H9 (cell line): ENCODE data around the gene TUG1. TPM values are rescaled to one million over a fixed set of nuclear protein-coding genes. Genes with fewer than 3 reads are reported as not detected.

Experiments
- DNase-seq: peaks from one replicate; pipeline ENCODE4 v3.0.0-alpha.2; 2017
- H2AFZ ChIP-seq: one replicate; pipeline ENCODE4 v1.6.1; 2013; ENCODE audit warnings: mild to moderate bottlenecking, low read length, control low read depth, moderate library complexity
- H2AK5ac ChIP-seq: 2 replicates; pipeline ENCODE4 v1.6.1; 2013; ENCODE audit warnings: low read length, control low read depth, mixed read lengths; ENCODE audit not compliant: insufficient read length
- H2BK120ac ChIP-seq: one replicate; pipeline ENCODE4 v1.6.1; 2013; ENCODE audit warnings: low read depth, mild to moderate bottlenecking, low read length, control low read depth, inconsistent platforms; ENCODE audit not compliant: poor library complexity, severe bottlenecking
- H2BK12ac ChIP-seq: 2 replicates; pipeline ENCODE4 v1.6.1; 2013; ENCODE audit warnings: low read length, control low read depth, mixed read lengths, low read depth; ENCODE audit not compliant: insufficient read length
- H2BK15ac ChIP-seq: 2 replicates; pipeline ENCODE4 v1.6.1; 2013; ENCODE audit warnings: low read depth, low read length, control low read depth
- H2BK20ac ChIP-seq: one replicate; pipeline ENCODE4 v1.6.1; 2013; ENCODE audit warnings: low read depth, mild to moderate bottlenecking, low read length, control low read depth, inconsistent platforms; ENCODE audit not compliant: poor library complexity, severe bottlenecking
- H2BK5ac ChIP-seq: 2 replicates; pipeline ENCODE4 v1.6.1; 2013; ENCODE audit warnings: low read length, control low read depth, mixed read lengths; ENCODE audit not compliant: insufficient read length
- H3K14ac ChIP-seq: 2 replicates; pipeline ENCODE4 v1.6.1; 2013; ENCODE audit warnings: low read length, control low read depth; ENCODE audit not compliant: insufficient read depth
- H3K18ac ChIP-seq: 2 replicates; pipeline ENCODE4 v1.6.1; 2013; ENCODE audit warnings: low read depth, mild to moderate bottlenecking, mixed read lengths, low read length, control low read depth; ENCODE audit not compliant: insufficient read length
- H3K23ac ChIP-seq: 2 replicates; pipeline ENCODE4 v1.6.1; 2013; ENCODE audit warnings: low read length, control low read depth, mixed read lengths, low read depth; ENCODE audit not compliant: insufficient read length
- H3K23me2 ChIP-seq: 2 replicates; pipeline ENCODE4 v1.6.1; 2013; ENCODE audit warnings: low read depth, mild to moderate bottlenecking, mixed read lengths, low read length, control low read depth; ENCODE audit not compliant: insufficient read length, poor library complexity, severe bottlenecking
- H3K27ac ChIP-seq: 2 replicates; pipeline ENCODE4 v1.5.1; 2013; ENCODE audit warnings: low read length, control low read depth, mixed read lengths, low read depth; ENCODE audit not compliant: insufficient read length
- H3K27me3 ChIP-seq: 2 replicates; pipeline ENCODE4 v1.6.1; 2013; ENCODE audit warnings: low read length, control low read depth, inconsistent platforms; ENCODE audit not compliant: insufficient read depth
- H3K4ac ChIP-seq: 2 replicates; pipeline ENCODE4 v1.6.1; 2013; ENCODE audit warnings: low read depth, mild to moderate bottlenecking, control low read depth, inconsistent platforms, low read length, moderate library complexity
- H3K4me1 ChIP-seq: 2 replicates; pipeline ENCODE4 v1.6.1; 2013; ENCODE audit warnings: low read length, control low read depth, inconsistent platforms; ENCODE audit not compliant: insufficient read depth
- H3K4me2 ChIP-seq: 2 replicates; pipeline ENCODE4 v1.6.1; 2013; ENCODE audit warnings: low read length, control low read depth, mixed read lengths; ENCODE audit not compliant: insufficient read length, insufficient read depth
- H3K56ac ChIP-seq: 2 replicates; pipeline ENCODE4 v1.6.1; 2013; ENCODE audit warnings: low read depth, mild to moderate bottlenecking, mixed read lengths, low read length, control low read depth; ENCODE audit not compliant: insufficient read length
- H3K79me1 ChIP-seq: 2 replicates; pipeline ENCODE4 v1.6.1; 2013; ENCODE audit warnings: low read depth, mild to moderate bottlenecking, moderate library complexity, low read length, control low read depth, inconsistent platforms; ENCODE audit not compliant: insufficient read depth, poor library complexity, severe bottlenecking
- H3K79me2 ChIP-seq: 2 replicates; pipeline ENCODE4 v1.6.1; 2013; ENCODE audit warnings: low read length, control low read depth, inconsistent platforms; ENCODE audit not compliant: insufficient read depth
- H3K9ac ChIP-seq: 2 replicates; pipeline ENCODE4 v1.6.1; 2013; ENCODE audit warnings: low read length, control low read depth, mixed read lengths; ENCODE audit not compliant: insufficient read length; ENCODE audit errors: extremely low read depth
- H3K9me3 ChIP-seq: one replicate; pipeline ENCODE4 v1.6.1; 2013; ENCODE audit warnings: low read depth, low read length, inconsistent platforms; ENCODE audit not compliant: control insufficient read depth
- H3T11ph ChIP-seq: one replicate; pipeline ENCODE4 v1.6.1; 2013; ENCODE audit warnings: mild to moderate bottlenecking, low read length, control low read depth, inconsistent platforms
- H4K20me1 ChIP-seq: one replicate; pipeline ENCODE4 v1.6.1; 2013; ENCODE audit not compliant: control insufficient read depth, insufficient read length, insufficient read depth
- H4K5ac ChIP-seq: 2 replicates; pipeline ENCODE4 v1.6.1; 2013; ENCODE audit warnings: low read depth, mild to moderate bottlenecking, mixed read lengths, low read length, control low read depth; ENCODE audit not compliant: insufficient read length
- H4K8ac ChIP-seq: replicated peaks from 2 replicates; pipeline ENCODE4 v1.6.1; 2013; ENCODE audit warnings: low read length, control low read depth, mixed read lengths, low read depth; ENCODE audit not compliant: insufficient read length
- H4K91ac ChIP-seq: 2 replicates; pipeline ENCODE4 v1.6.1; 2013; ENCODE audit warnings: low read depth, mild to moderate bottlenecking, moderate library complexity, mixed read lengths, low read length, control low read depth; ENCODE audit not compliant: insufficient read length
- H3K27ac Mint-ChIP-seq, 3 experiments: 2 replicates in 2 of 3; 3 replicates in 1 of 3; pipeline ENCODE4 v1.8.0; 2020 to 2021; ENCODE audit warnings: mixed read lengths in 3 of 3, mild to moderate bottlenecking in 1 of 3, moderate library complexity in 1 of 3
- H3K27me3 Mint-ChIP-seq: 2 replicates; pipeline ENCODE4 v1.8.0; 2021; ENCODE audit warnings: low read depth, mild to moderate bottlenecking, moderate library complexity, mixed read lengths
- H3K36me3 Mint-ChIP-seq, 3 experiments: 2 replicates in 2 of 3; 3 replicates in 1 of 3; pipeline ENCODE4 v1.8.0; 2020 to 2021; ENCODE audit warnings: low read depth in 3 of 3, mixed read lengths in 3 of 3; ENCODE audit not compliant: insufficient read depth in 1 of 3
- H3K4me1 Mint-ChIP-seq, 2 experiments: 2 replicates each; pipeline ENCODE4 v1.8.0; 2020; ENCODE audit warnings: mixed read lengths in 2 of 2
- H3K4me3 Mint-ChIP-seq, 2 experiments: 2 replicates in 1 of 2; 3 replicates in 1 of 2; pipeline ENCODE4 v1.8.0; 2020 to 2021; ENCODE audit warnings: mild to moderate bottlenecking in 2 of 2, mixed read lengths in 2 of 2, moderate library complexity in 1 of 2
- H3K9me3 Mint-ChIP-seq, 2 experiments: 2 replicates in 1 of 2; 3 replicates in 1 of 2; pipeline ENCODE4 v1.8.0; 2020; ENCODE audit warnings: mild to moderate bottlenecking in 2 of 2, mixed read lengths in 2 of 2, moderate library complexity in 1 of 2
- WGBS: extraction: QIAGEN DNeasy Blood & Tissue Kit; methylation state at CpG from one replicate; pipeline ENCODE4 v1.1.7; 2013; ENCODE audit warnings: missing lambda C conversion rate, low lambda C conversion rate, mixed read lengths; ENCODE audit not compliant: insufficient read length; ENCODE audit errors: extremely low coverage; 5-methylcytosine and 5-hydroxymethylcytosine counted together
- total RNA-seq: library from RNA; stranded (reverse); gene quantifications from 2 replicates; pipeline ENCODE4 v1.2.1, GENCODE V29; 2021
- TF ChIP-seq, protein P1 (sequence below): fragments of 200-600 bp; sonication (generic); conservative IDR thresholded peaks from 3 replicates; pipeline ENCODE4 v1.8.0; 2021; ENCODE audit warnings: antibody characterized with exemption, mild to moderate bottlenecking

The TUG1 gene
- total RNA-seq, 1 experiment from 2014 or later = 99.6 TPM

DNA sequence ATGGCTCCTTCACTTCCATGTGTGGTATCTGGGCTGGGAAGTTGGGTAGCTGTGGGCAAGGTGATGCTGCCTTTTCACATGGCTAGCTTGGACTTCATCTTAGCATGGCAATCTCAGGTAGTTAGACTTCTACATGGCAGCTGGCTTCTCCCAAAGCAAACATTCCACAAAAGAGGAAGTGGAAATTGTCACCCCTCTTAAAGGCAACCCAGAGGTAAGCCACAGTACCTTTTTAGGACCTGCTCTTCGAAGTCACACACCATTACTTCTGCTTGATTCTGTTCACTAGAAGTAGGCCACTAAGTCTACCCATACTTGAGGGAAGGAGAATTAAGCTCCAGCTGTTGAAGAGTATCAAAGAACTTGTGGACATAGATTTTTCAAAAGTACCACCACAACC lies 25.9 kb downstream of the TUG1 start:
- H3K27ac ChIP-seq = no peak overlapping the region
- H3K9ac ChIP-seq = no peak overlapping the region
- no peak overlapping the region for H4K91ac ChIP-seq
- DNase-seq = no peak
- no peak overlapping the region for H2BK20ac ChIP-seq
- H3K23ac ChIP-seq = no peak overlapping the region
- H3K18ac ChIP-seq = no peak overlapping the region
- no peaks in the 10 kb centered on the region for H3K4me1 Mint-ChIP-seq
- H2BK120ac ChIP-seq = no peak overlapping the region
- no peak overlapping the region for H4K5ac ChIP-seq
- no peaks in the 10 kb centered on the region for H3K4me1 ChIP-seq
- peaks cover 12 to 20% of the 10 kb centered on the region in 2 experiments for H3K9me3 Mint-ChIP-seq
- H2BK15ac ChIP-seq = no peak overlapping the region
- no peak overlapping the region for H3T11ph ChIP-seq
- H2AK5ac ChIP-seq = no peak overlapping the region
- no peak overlapping the region for H3K14ac ChIP-seq
- no peaks in the 10 kb centered on the region for H3K79me1 ChIP-seq
- no peak overlapping the region for H3K4ac ChIP-seq
- H2BK5ac ChIP-seq = no peak overlapping the region
- peaks cover 3 to 26% (median 10%) of the 10 kb centered on the region in 3 experiments for H3K36me3 Mint-ChIP-seq
- H3K4me3 Mint-ChIP-seq = no peak overlapping the region
- no peak overlapping the region for H3K4me2 ChIP-seq
- no peak overlapping the region for H2BK12ac ChIP-seq
- no peaks in the 10 kb centered on the region for H3K9me3 ChIP-seq
- peaks cover 3% of the 10 kb centered on the region for H3K27me3 Mint-ChIP-seq
- H3K27ac Mint-ChIP-seq = no peak overlapping the region
- H3K56ac ChIP-seq = no peak overlapping the region
- no peaks in the 10 kb centered on the region for H4K20me1 ChIP-seq
- TF ChIP-seq, protein P1, sequence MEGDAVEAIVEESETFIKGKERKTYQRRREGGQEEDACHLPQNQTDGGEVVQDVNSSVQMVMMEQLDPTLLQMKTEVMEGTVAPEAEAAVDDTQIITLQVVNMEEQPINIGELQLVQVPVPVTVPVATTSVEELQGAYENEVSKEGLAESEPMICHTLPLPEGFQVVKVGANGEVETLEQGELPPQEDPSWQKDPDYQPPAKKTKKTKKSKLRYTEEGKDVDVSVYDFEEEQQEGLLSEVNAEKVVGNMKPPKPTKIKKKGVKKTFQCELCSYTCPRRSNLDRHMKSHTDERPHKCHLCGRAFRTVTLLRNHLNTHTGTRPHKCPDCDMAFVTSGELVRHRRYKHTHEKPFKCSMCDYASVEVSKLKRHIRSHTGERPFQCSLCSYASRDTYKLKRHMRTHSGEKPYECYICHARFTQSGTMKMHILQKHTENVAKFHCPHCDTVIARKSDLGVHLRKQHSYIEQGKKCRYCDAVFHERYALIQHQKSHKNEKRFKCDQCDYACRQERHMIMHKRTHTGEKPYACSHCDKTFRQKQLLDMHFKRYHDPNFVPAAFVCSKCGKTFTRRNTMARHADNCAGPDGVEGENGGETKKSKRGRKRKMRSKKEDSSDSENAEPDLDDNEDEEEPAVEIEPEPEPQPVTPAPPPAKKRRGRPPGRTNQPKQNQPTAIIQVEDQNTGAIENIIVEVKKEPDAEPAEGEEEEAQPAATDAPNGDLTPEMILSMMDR = no peak
- no peaks in the 10 kb centered on the region for H3K27me3 ChIP-seq
- no peaks in the 10 kb centered on the region for H3K79me2 ChIP-seq
- H3K23me2 ChIP-seq = no peaks in the 10 kb centered on the region
- H2AFZ ChIP-seq = no peak overlapping the region
- no CpG with 5 or more reads among the region's 1 CpG for WGBS
- no peak overlapping the region for H4K8ac ChIP-seq
